PFSK-1 (cell line): Measurements from ENCODE around the gene CFAP70.

ENCODE experiments used
- FOXP2 ChIP-seq: optimal IDR thresholded peaks from 2 replicates; pipeline ENCODE3; 2011; ENCODE audit warnings: borderline replicate concordance, control low read depth, inconsistent platforms; ENCODE audit not compliant: insufficient read depth; ENCODE audit errors: extremely low read length, extremely low read depth
- TF ChIP-seq, protein P1 (sequence below), 2 experiments: IDR thresholded peaks; 2 replicates each; pipeline versions ENCODE4 v1.6.1 to v1.8.0; 2011 to 2012; ENCODE audit warnings: low read depth in 2 of 2, low read length in 2 of 2, control low read depth in 1 of 2, inconsistent platforms in 1 of 2, mild to moderate bottlenecking in 1 of 2, moderate library complexity in 1 of 2; ENCODE audit not compliant: insufficient read depth in 1 of 2

DNA sequence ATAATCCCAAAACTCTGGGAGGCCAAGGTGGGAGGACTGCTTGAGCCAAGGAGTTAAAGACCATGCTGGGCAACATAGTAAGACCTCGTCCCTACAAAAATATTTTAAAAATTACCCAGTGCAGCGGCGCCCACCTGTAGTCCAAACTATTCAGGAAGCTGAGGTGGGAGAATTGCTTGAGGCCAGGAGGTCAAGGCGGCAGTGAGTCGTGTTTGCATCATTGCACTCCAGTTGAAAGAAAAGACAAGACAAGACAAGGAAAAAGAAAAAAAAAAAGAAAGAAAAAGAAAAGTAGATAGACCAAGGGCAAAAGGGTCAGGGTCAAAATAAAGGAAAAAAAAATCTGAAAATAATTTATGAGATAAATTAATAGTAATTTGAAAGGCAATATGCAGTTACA is 49.4 kb upstream of the CFAP70 start:
- TF ChIP-seq, protein P1, sequence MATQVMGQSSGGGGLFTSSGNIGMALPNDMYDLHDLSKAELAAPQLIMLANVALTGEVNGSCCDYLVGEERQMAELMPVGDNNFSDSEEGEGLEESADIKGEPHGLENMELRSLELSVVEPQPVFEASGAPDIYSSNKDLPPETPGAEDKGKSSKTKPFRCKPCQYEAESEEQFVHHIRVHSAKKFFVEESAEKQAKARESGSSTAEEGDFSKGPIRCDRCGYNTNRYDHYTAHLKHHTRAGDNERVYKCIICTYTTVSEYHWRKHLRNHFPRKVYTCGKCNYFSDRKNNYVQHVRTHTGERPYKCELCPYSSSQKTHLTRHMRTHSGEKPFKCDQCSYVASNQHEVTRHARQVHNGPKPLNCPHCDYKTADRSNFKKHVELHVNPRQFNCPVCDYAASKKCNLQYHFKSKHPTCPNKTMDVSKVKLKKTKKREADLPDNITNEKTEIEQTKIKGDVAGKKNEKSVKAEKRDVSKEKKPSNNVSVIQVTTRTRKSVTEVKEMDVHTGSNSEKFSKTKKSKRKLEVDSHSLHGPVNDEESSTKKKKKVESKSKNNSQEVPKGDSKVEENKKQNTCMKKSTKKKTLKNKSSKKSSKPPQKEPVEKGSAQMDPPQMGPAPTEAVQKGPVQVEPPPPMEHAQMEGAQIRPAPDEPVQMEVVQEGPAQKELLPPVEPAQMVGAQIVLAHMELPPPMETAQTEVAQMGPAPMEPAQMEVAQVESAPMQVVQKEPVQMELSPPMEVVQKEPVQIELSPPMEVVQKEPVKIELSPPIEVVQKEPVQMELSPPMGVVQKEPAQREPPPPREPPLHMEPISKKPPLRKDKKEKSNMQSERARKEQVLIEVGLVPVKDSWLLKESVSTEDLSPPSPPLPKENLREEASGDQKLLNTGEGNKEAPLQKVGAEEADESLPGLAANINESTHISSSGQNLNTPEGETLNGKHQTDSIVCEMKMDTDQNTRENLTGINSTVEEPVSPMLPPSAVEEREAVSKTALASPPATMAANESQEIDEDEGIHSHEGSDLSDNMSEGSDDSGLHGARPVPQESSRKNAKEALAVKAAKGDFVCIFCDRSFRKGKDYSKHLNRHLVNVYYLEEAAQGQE (IDR thresholded peaks at IDR 0.05; ENCODE audit: insufficient read depth in 1 of 2, low read depth in 2 of 2, low read length in 2 of 2): no peak
- no peak for TF ChIP-seq FOXP2
